OCI-LY1 (cell line): ENCODE data around the gene IL17RE.

Experiments
- H2AFZ ChIP-seq: fragments of 200-600 bp; sonication (generic), shearing (Covaris generic); 2 replicates; pipeline ENCODE4 v1.6.0; 2014; ENCODE audit warnings: antibody characterized with exemption, mild to moderate bottlenecking, low read length
- H3F3A ChIP-seq: fragments of 200-600 bp; sonication (generic), shearing (Covaris generic); 2 replicates; pipeline ENCODE4 v1.6.0; 2014; ENCODE audit warnings: mild to moderate bottlenecking, antibody characterized with exemption, low read length, moderate library complexity; ENCODE audit not compliant: insufficient read depth
- H3K27ac ChIP-seq: fragments of 200-600 bp; sonication (generic); 2 replicates; pipeline ENCODE4 v1.5.1; 2014; ENCODE audit warnings: low read length, mixed run types, mild to moderate bottlenecking, low read depth; ENCODE audit not compliant: poor library complexity, severe bottlenecking
- H3K27me3 ChIP-seq: fragments of 200-600 bp; sonication (generic); 2 replicates; pipeline ENCODE4 v1.6.0; 2014; ENCODE audit warnings: antibody characterized with exemption, mild to moderate bottlenecking, low read length, moderate library complexity; ENCODE audit not compliant: insufficient read depth
- H3K36me3 ChIP-seq: fragments of 200-600 bp; sonication (generic); 2 replicates; pipeline ENCODE4 v1.6.1; 2014; ENCODE audit warnings: mild to moderate bottlenecking, antibody characterized with exemption, low read length, moderate library complexity, mixed read lengths; ENCODE audit not compliant: insufficient read depth
- H3K4me1 ChIP-seq: fragments of 200-600 bp; sonication (generic); 2 replicates; pipeline ENCODE4 v1.5.1; 2014; ENCODE audit warnings: mild to moderate bottlenecking, low read length, moderate library complexity; ENCODE audit not compliant: insufficient read depth, severe bottlenecking
- H3K4me2 ChIP-seq: fragments of 200-600 bp; sonication (generic), shearing (Covaris generic); 2 replicates; pipeline ENCODE4 v1.6.1; 2014; ENCODE audit warnings: low read length
- H3K4me3 ChIP-seq: fragments of 200-600 bp; sonication (generic); 2 replicates; pipeline ENCODE4 v1.5.1; 2014; ENCODE audit warnings: low read length, low read depth, mild to moderate bottlenecking, mixed read lengths; ENCODE audit not compliant: poor library complexity, severe bottlenecking
- H3K79me2 ChIP-seq: fragments of 200-600 bp; shearing (Covaris generic); 2 replicates; pipeline ENCODE4 v1.6.1; 2016; ENCODE audit warnings: mixed run types, low read length, mixed read lengths; ENCODE audit not compliant: insufficient read depth
- H3K9ac ChIP-seq: fragments of 200-600 bp; sonication (generic), shearing (Covaris generic); 2 replicates; pipeline ENCODE4 v1.6.1; 2014; ENCODE audit warnings: mild to moderate bottlenecking, low read length, mixed read lengths
- H3K9me2 ChIP-seq: fragments of 200-600 bp; sonication (generic), shearing (Covaris generic); 2 replicates; pipeline ENCODE4 v1.6.1; 2014; ENCODE audit warnings: low read depth, mild to moderate bottlenecking, low read length, mixed read lengths
- H3K9me3 ChIP-seq: fragments of 200-600 bp; shearing (Covaris generic); 2 replicates; pipeline ENCODE4 v1.6.1; 2014; ENCODE audit warnings: low read length, mixed read lengths
- H4K20me1 ChIP-seq: fragments of 200-600 bp; sonication (generic), shearing (Covaris generic); 2 replicates; pipeline ENCODE4 v1.6.0; 2016; ENCODE audit warnings: mild to moderate bottlenecking, low read length; ENCODE audit not compliant: insufficient read depth
- EZH2 ChIP-seq: fragments of 200-600 bp; sonication (generic), shearing (Covaris generic); IDR thresholded peaks from 2 replicates; pipeline ENCODE4 v1.8.0; 2017; ENCODE audit warnings: borderline replicate concordance, mixed run types, mild to moderate bottlenecking, antibody characterized with exemption, low read length, moderate library complexity, mixed read lengths
- TF ChIP-seq, protein P1 (sequence below): fragments of 200-600 bp; sonication (generic), shearing (Covaris generic); IDR thresholded peaks from 2 replicates; pipeline ENCODE4 v1.5.1; 2017; ENCODE audit warnings: mild to moderate bottlenecking, antibody characterized with exemption, low read length, moderate library complexity, mixed read lengths

The IL17RE gene

DNA sequence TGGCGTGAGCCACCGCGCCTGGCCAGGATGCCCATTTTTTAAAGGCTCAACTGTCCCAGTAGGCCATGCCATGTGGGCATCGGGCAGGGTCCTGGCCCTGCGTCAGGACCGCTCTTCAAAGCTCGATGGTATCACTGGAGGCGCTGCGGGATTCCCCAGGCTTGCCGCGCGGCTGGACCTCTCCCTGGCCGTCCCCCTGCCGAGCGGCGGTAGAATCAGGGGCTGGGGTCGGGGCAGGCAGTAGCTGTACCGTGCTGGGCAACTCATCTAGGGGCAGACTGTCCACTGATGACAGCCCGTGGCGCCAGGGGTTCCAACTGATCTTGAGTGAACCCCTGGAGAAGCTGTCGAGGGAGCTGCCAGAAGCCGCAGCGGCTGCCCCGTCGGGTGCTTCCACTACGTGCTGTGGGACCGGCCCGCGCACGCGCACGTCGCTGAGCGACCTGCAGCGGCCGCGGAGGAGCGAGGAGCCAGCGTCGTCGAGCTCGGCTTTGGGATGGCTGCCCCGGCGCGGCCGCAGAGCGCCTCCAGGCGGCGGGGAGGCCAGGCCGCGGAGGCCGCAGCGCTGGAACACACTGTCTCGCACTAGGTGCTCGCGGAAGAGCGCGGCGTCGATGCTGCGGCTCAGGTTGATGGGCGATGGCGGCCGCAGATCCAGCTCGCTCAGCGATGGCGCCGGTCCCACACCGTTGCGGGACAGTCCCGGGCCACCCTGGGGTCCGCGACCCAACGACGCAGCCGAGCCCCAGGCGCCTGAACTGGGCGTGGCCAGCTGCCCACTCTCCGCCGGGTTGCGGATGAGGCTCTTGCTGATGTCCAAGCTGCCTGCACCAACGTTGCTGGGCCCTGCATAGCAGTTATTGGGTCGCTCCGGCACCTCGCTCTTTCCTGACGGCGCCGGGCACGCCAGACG, 43.7 kb downstream of the IL17RE start:
- TF ChIP-seq, protein P1, sequence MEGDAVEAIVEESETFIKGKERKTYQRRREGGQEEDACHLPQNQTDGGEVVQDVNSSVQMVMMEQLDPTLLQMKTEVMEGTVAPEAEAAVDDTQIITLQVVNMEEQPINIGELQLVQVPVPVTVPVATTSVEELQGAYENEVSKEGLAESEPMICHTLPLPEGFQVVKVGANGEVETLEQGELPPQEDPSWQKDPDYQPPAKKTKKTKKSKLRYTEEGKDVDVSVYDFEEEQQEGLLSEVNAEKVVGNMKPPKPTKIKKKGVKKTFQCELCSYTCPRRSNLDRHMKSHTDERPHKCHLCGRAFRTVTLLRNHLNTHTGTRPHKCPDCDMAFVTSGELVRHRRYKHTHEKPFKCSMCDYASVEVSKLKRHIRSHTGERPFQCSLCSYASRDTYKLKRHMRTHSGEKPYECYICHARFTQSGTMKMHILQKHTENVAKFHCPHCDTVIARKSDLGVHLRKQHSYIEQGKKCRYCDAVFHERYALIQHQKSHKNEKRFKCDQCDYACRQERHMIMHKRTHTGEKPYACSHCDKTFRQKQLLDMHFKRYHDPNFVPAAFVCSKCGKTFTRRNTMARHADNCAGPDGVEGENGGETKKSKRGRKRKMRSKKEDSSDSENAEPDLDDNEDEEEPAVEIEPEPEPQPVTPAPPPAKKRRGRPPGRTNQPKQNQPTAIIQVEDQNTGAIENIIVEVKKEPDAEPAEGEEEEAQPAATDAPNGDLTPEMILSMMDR = peak; percentile 54
- TF ChIP-seq EZH2 = no peak
- H3K9ac ChIP-seq = peak overlapping the region; percentile 69
- H3K9me2 ChIP-seq = no peaks in the 10 kb centered on the region
- H3K79me2 ChIP-seq = no peaks in the 10 kb centered on the region
- H2AFZ ChIP-seq = no peak overlapping the region
- no peaks in the 10 kb centered on the region for H4K20me1 ChIP-seq
- no peaks in the 10 kb centered on the region for H3F3A ChIP-seq
- no peaks in the 10 kb centered on the region for H3K9me3 ChIP-seq
- peaks cover 4% of the 10 kb centered on the region for H3K4me1 ChIP-seq
- peak overlapping the region; percentile 78 for H3K4me2 ChIP-seq
- peaks cover 6% of the 10 kb centered on the region; the same call in 1 of the 2 replicates for H3K36me3 ChIP-seq
- no peaks in the 10 kb centered on the region for H3K27me3 ChIP-seq
- peak overlapping the region; percentile 66 for H3K4me3 ChIP-seq
- H3K27ac ChIP-seq = no peak overlapping the region

DNA sequence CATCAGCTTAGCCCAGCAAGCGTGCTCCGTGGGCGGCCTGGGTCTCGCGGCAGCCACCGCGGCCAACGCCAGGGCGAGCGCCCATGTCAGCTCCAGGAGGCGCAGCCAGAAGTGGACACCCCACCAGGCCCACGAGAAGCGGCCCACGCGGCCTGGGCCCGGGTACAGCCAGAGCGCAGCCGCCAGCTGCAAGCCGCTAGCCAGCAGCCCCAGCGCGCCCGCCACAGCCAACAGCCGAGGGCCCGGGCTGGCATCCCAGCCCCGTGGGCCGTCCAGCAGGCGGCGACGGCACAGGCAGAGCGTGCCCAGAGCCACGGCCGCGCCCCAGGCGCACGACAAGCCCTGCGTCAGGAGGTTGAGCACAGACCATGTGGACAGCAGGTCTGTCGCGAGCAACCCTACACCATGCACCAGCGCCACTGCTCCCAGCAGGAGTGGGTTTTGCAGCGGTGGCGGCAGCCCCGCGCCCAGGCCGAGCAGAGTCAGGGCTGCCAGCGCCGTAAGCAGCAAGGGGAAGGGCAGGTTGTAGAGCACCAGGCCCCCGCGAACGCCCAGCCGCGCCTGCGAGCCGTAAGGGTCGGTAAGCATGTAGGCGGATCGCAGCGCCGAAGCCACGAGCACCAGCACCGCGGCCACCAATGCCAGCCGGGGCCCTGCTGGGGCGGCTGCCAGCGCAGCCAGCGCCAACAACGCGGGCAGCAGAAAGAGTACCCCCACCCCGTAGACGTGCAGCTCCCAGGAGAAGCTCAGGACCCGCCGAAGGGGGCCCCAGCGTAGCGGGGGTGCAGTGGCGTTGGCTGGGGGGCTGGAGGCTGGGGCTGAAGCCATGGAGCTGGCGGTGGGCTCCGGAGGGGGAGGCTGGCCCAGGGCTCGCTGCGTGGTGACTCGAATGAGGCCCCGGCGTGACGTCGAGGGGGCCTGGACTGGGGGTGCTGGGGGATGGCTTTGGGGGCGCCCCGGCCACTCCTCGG, 44.7 kb downstream of the IL17RE start:
- Histone ChIP-seq H3K4me2 (peak overlapping the region; percentile 78), H3K4me1 (peaks cover 12% of the 10 kb centered on the region), H3K9me3 (no peaks in the 10 kb centered on the region), H3K9ac (no peak overlapping the region; the same call in 1 of the 2 replicates), H3K36me3 (peaks cover 6% of the 10 kb centered on the region; the same call in 1 of the 2 replicates), H3F3A (no peaks in the 10 kb centered on the region), H3K27ac (no peak overlapping the region), H2AFZ (no peak overlapping the region), H3K9me2 (no peaks in the 10 kb centered on the region), H4K20me1 (no peaks in the 10 kb centered on the region), H3K79me2 (no peaks in the 10 kb centered on the region), H3K4me3 (peak overlapping the region; percentile 66), H3K27me3 (no peaks in the 10 kb centered on the region)
- TF ChIP-seq EZH2 = no peak
- TF ChIP-seq, protein P1 = no peak

DNA sequence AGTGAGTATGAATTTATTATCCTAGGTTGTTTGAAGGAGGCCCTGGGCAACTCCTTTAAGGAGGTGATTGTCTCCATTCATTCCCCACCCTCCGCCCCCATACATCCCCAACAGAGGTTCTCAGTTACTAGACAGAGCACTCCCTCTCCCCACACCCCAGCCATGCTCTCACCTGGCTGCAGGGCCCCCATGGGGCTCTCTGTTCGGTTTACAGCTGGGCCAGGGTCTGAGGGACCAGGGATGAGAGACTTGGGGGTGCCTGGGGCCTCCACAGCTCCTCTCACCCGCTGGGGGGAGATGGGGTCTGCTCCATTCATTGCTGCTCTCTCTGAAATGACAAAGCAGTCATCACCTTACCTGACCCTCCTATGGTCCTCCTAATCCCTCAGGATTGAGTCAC, 45.9 kb downstream of the IL17RE start:
- Histone ChIP-seq H3K27ac (no peak overlapping the region), H3K79me2 (no peaks in the 10 kb centered on the region), H2AFZ (no peak overlapping the region), H3K4me1 (peaks cover 12% of the 10 kb centered on the region), H3K36me3 (peaks cover 6% of the 10 kb centered on the region; the same call in 1 of the 2 replicates), H3K4me3 (no peak overlapping the region), H3K27me3 (no peaks in the 10 kb centered on the region), H3K9ac (no peak overlapping the region), H4K20me1 (no peaks in the 10 kb centered on the region), H3K9me2 (no peaks in the 10 kb centered on the region), H3K4me2 (no peak overlapping the region), H3F3A (no peaks in the 10 kb centered on the region), H3K9me3 (no peaks in the 10 kb centered on the region)
- TF ChIP-seq EZH2 = no peak
- TF ChIP-seq, protein P1 = no peak
